ENCODE measurements around the gene CLCA1. TPM values are rescaled to one million over a fixed set of nuclear protein-coding genes. Genes with fewer than 3 reads are reported as not detected.

The CLCA1 gene
- total RNA-seq, 1 experiment from 2014 or later, result 0.12 TPM

GRCh38 chr1:86537928-86538695 is 69.4 kb downstream of the CLCA1 start:
- Histone ChIP-seq H3K36me3 (ENCODE audit: control insufficient read depth in 1 of 2, insufficient read depth in 2 of 2, low read length in 2 of 2) (no peaks in the 10 kb centered on the region), H3K9me2 (ENCODE audit: insufficient read depth) (no peaks in the 10 kb centered on the region), H3K4me3 (replicated peaks in 1 of 2; ENCODE audit: low read depth in 1 of 2, low read length in 2 of 2) (no peak overlapping the region), H3K79me2 (ENCODE audit: insufficient read depth, low read length) (no peaks in the 10 kb centered on the region), H3K4me2 (ENCODE audit: low read length) (no peak overlapping the region), H3K27me3 (ENCODE audit: insufficient read depth, low read length) (no peaks in the 10 kb centered on the region), H3K27ac (ENCODE audit: low read depth, low read length) (no peak overlapping the region), H3K9me3 (ENCODE audit: control insufficient read depth in 1 of 2, insufficient read depth in 1 of 2, low read depth in 1 of 2, low read length in 2 of 2) (no peaks in the 10 kb centered on the region), H2AFZ (ENCODE audit: low read depth, low read length, poor library complexity, severe bottlenecking) (no peak overlapping the region), H4K20me1 (ENCODE audit: insufficient read depth) (no peaks in the 10 kb centered on the region), H3K4me1 (ENCODE audit: control insufficient read depth in 1 of 2, insufficient read depth in 2 of 2, low read length in 2 of 2) (0 out of 4 replicates have a peak, but pooled peaks cover 0 to 3% of the 10 kb centered on the region in 2 experiments), H3K9ac (ENCODE audit: low read length) (no peak overlapping the region)
- DNase-seq (ENCODE audit: low read depth, low spot score) (no peak), ATAC-seq (no peak)
- ChIA-PET CTCF (no interaction called here), RAD21 (ENCODE audit: low non-redundant PET in 1 of 2, low total read pairs in 2 of 2, uncharacterized antibody in 2 of 2, unreplicated experiment in 2 of 2) (no interaction called here), POLR2A (no interaction called here)
- intact Hi-C loops (cut with micrococcal nuclease), result no loop called here
- no peak for TF ChIP-seq REST (IDR thresholded peaks at IDR 0.05; ENCODE audit: low read depth)
- TF ChIP-seq YY1 (IDR thresholded peaks at IDR 0.05; ENCODE audit: extremely low read depth, insufficient replicate concordance, low read depth, low read length), result no peak
- TF ChIP-seq SP1 (IDR thresholded peaks at IDR 0.05; ENCODE audit: low read depth), result no peak
- no peak for TF ChIP-seq JUND (IDR thresholded peaks at IDR 0.05)
- TF ChIP-seq SIN3A (IDR thresholded peaks at IDR 0.05; ENCODE audit: low read depth), result no peak
- TF ChIP-seq EZH2phosphoT487 (IDR thresholded peaks at IDR 0.05; ENCODE audit: borderline replicate concordance), result no peak
- no TSS peak for BruUV-seq (replicated peaks)
